ENCODE measurements around the gene RNF207. TPM values are rescaled to one million over a fixed set of nuclear protein-coding genes. Genes with fewer than 3 reads are reported as not detected.

Gene RNF207
- total and polyA plus RNA-seq, 2 of the 13 experiments (the other 11 are each of a cell fraction or from before 2014, with no cell fraction given) = 9.8 to 15.9 TPM

- no peak for TF ChIP-seq TEAD2 (CRISPR knock-in tag; IDR thresholded peaks at IDR 0.05)
- TF ChIP-seq SYNCRIP (IDR thresholded peaks at IDR 0.05; ENCODE audit: insufficient read depth, low read depth, low read length) = no peak
- TF ChIP-seq RBM22 (optimal IDR thresholded peaks at IDR 0.05; ENCODE audit: low read length) = no peak
- TF ChIP-seq ZBTB40 (IDR thresholded peaks at IDR 0.05) = no peak
- no peak for TF ChIP-seq ZBTB40 (CRISPR knock-in tag; IDR thresholded peaks at IDR 0.05)
Observed at GRCh38 chr1:6248932-6249738, 43.2 kb downstream of the RNF207 start (continued).
